ENCODE results near the gene CAPN12.

CAPN12 gene

DNA sequence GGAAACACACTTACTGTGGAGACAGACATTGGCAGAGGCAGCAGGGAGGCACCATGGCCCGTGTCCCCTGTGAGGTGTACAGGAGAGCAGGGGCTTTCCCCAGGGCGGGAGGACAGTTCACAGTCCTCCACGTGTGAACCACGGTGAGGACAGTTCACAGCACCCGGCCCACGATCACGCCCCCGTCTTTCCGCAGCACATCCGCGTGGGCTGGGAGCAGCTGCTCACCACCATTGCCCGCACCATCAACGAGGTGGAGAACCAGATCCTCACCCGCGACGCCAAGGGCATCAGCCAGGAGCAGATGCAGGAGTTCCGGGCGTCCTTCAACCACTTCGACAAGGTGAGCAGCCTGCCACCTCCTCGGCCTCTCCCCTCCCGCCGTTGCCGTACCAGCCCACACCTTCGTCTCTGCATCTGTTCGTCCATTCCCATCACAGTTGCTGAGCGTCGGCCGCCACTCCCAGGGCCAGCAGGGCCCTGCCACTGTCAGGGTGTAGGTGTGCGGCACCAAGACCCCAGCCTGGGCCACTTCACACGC is 17.4 kb downstream of the CAPN12 start:
- no peak for ATAC-seq
- DNase-seq = peak; percentile 30

DNA sequence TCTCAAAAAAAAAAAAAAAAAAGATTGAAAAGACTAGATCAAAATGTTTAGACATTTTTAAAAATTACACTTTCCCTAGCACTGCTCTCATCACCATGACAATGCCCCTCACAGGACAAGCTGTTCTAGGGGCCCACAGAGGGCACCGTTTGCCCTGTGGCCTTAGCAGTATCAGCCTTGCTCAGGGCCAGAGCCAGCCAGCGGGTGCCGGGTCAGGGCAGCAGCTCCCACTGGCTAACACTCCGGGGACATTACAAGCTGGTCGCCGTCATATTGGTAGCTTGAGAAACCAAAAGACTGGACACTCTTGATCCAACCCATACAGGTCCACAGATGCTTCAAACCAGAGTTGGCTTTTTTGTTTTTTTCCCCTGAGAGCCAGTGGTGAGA is 18.0 kb downstream of the CAPN12 start:
- DNase-seq = no peak
- ATAC-seq = no peak

DNA sequence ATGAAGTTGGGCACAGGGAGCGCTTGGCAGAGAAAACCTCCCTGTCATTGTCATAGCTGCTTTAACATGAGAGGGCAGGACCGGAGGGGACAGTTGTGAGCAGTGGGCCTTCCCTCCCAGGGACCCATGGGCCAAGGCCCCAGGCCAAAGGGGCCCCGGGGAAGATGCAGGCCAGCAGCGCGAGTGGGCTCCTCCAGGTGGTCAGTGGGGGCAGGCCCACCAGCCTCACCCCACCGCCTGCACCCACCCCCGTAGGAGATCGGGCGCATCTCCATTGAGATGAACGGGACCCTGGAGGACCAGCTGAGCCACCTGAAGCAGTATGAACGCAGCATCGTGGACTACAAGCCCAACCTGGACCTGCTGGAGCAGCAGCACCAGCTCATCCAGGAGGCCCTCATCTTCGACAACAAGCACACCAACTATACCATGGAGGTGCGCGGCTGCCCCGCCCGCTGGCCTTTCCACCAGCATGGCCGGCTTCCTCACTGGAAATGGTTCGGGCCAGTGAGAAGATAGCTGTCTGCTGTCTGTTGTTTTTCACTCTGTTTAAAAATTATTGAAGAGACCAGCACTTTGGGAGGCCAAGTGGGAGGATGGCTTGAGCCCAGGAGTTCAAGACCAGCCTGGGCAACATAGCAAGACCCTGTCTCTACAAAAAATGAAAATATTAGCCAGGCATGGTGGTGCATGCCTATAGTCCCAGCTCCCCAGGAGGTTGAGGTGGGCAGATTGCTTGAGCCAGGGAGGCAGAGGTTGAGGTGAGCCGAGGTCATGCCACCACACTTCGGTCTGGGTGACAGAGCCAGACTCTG is 18.6 kb downstream of the CAPN12 start:
- ATAC-seq = no peak
- DNase-seq = no peak

DNA sequence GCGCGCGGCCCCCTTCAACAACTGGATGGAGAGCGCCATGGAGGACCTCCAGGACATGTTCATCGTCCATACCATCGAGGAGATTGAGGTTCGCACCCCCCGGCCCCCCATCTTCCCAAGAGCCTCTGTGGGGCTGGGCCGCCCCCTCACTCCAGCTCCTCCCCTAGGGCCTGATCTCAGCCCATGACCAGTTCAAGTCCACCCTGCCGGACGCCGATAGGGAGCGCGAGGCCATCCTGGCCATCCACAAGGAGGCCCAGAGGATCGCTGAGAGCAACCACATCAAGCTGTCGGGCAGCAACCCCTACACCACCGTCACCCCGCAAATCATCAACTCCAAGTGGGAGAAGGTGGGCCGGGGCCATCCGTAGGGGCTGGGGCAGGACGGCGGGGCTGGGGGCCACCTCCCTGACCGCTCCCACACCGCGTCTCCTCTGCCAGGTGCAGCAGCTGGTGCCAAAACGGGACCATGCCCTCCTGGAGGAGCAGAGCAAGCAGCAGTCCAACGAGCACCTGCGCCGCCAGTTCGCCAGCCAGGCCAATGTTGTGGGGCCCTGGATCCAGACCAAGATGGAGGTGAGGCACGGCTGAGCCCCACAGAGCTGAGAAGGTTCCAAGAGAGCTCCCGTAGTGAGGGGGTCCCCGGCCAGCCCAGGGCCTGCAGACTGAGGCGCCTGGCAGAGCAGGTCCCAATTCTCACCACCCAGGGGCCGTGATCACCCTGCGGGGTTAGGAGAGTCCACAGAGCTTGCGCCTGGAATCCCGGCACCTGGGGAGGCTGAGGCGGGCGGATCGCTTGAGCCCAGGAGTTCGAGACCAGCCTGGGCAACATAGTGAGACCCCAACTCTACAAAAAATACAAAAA is 20.1 kb downstream of the CAPN12 start:
- ATAC-seq = no peak
- DNase-seq = no peak

DNA sequence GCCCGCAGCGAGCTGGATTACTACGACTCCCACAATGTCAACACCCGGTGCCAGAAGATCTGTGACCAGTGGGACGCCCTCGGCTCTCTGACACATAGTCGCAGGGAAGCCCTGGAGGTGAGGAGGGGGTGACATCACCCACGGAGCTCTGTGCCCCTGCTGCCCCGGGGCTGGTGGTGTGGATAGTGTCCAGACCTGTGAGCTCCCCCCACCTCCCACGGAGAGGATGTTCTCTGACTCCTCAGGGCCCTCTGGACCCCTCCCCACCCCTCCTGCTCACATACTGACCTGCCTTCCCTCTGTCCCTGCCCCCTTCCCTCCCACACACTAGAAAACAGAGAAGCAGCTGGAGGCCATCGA is 20.7 kb downstream of the CAPN12 start:
- ATAC-seq (no peak), DNase-seq (no peak)

DNA sequence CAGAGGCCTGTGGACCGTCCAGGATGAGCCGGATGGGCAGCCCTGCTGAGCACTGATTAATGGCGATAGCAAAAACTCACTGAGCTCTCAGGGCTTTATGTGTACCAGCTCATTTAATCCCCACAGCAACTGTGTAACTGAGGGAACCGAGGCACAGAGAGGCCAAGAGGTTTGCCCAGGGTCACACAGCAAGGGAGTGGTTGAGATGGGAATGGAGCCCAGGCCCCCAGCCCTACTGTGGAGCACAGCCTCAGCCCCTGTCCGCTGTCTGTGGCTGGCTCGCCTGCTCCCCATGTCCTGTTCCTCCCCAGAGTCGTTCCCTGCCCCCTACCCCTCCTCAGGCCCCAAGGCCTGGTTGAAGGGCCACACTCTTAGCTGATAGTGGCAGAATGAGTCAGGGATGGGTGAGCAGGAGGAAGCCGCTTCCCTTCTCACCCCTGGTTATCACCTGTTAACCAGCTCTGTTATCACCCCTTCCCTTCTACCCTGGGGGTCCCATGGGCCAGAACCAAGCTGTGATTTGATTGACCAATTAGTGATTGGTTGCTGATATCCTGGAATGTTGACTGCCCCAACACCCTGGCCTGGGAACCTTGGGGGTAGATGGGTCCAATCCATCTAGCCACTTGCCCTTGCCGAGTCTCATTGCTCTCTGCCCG is 21.2 kb downstream of the CAPN12 start:
- no peak for ATAC-seq
- no peak for DNase-seq

DNA sequence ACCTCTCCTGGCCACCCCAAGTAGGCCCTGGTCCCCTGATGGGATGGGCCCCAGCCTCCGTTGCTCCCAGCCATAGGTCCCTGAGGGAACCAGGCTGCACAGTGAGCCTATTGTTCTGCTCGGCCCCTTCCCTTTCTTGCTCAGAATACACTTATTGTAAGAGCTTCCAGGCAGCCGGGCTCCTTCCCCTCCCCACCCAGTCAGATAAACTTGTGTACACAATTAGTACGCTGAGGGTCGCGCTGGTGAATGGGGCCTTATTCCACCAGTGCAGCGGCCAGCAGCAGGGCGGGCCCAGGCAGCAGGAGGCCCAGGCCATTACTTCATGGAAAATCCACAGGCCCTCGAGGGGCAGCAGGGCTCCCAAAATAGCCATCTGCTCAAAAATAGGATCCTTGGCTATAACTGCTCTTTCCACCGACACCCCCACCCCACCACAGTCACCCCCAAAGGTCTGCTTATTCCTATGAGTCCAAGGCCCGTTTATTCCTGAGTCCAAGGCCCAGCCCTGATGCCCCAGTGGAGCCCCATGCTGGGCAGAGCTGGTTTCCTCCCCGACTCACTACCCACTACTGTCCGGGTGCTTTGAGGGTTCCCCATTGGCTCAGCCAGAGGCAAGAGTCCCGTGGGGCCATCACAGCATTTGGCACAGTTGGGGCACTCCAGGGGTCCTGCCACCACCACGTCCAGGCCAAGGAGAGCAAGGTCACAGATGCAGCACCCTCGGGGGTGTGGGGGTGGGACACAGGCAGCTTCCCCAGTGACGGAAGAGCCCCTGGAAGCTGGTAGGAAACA is 22.1 kb downstream of the CAPN12 start:
- no peak for DNase-seq
- ATAC-seq = no peak

DNA sequence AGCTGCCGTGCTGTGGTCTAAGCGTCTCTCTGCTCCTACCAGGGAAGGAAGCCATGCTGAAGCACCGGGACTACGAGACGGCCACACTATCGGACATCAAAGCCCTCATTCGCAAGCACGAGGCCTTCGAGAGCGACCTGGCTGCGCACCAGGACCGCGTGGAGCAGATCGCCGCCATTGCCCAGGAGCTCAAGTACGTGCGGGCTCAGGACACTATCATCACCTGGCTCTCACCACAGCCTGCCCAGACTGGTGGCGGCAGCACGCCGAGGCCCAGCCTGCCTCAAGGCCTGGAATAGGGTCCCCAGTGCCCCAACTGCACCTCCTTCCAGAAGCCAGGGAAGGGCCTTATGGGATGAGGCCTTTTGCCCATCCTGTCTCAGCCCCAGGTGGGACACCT is 22.8 kb downstream of the CAPN12 start:
- no peak for ATAC-seq
- DNase-seq = no peak

DNA sequence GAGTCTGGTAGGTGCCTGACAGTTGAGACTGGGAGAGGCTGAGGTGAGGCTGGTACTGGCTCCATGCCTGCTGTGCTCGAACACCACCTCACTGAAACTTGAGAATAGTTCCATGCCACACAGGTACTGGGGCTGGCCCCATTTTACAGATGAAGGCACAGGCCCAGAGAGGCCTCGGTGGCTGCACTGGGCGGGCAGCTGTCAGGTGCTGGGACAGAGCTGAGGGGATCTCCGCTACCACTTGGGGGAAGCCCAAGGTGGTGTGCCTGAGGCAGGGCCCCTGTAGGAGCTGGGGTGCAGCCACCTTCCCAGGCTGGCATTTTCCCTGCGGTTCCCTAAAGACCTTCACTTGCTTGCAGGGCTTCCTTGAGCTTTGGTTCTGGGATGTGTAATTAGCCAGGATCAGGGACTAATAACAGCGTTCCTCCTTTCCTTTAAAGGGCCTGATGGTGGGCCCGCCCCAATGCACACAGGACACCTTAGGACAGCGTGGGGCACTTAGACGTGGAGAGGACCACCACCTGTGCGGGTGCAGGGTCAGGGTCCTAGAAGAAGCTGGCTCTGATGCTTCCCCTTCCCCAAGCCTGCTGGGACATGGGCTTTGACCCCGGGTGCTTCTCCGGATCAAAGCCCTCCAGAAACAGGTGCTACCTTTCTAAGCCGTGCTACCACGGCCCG is 23.6 kb downstream of the CAPN12 start:
- DNase-seq (no peak), ATAC-seq (no peak)

DNA sequence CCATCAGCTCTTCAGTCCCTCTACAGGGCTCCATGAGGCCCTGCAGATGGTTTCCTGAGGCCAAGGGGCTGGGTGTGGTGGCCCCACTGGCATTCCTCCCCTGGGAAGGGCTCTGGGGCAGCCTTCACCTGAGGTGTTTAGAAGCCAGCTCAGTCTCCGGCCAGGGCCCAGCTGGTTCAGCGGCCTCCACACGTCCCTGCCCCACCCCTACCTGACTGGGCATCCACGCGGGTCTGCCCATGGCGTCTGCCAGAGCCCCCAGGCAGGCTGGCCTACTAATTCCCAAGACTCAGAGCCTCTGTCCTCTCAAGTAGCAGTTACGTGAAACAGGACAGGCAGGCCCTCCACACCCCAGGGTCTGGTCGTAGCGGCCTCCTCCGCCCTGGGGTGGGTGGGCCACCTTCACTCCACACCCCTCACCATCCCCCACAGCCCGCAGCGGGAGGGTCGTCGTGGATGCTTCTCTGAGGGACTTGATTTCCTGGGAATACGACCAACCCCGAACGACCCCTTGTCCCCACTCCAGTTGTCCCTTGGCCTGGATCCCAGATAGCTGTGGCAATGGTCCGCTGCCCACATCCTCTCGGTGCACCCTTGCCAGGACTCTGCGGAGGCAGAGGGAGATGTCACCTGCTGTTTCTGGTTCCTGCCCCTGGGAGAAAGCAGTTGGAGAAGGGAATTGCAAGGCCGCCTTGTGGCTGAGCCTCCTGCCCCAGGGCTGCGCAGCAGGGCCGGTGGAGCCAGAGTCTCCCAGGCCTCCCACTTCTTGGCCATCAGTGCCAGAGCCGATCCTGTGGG is 24.3 kb downstream of the CAPN12 start:
- ATAC-seq = no peak
- no peak for DNase-seq

DNA sequence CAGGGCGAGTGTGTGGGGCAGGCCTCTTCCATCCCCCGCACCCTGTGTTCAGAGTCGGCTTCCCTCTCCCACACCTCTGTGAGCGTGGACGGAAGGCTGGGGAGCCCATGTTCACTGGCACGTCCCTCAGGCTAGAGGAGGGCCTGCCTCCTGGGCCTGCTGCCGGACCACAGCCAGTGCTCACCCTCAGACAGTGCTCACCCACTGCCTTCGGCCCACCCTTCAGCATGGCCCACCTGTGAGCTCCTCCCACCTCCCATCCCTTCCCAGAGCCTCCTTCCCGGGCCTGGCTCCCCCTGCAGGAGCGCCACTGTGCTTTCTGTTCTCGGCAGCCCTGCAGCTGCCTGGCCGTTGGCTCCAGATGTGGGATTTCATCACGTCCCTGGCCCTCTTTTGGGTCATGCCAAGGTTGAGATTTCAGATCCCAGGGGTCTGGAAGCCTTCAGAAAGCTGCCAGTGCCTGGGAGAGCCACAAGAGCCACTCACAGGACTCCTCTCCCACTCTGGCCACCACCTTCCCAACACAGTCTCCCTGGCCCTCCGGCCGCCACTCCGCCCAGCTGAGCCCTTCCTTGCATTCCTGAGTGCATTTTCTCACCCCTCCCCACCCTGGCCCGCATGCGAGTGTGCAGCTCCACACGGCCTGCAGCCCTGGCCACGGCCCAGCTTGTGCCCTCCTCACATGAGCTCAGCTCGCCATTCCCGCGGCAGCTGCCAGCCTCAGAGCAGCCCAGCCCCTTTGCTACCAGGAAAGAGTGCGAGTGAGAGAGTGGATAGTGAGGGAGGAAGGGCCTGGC is 25.3 kb downstream of the CAPN12 start:
- no peak for ATAC-seq
- DNase-seq = no peak

DNA sequence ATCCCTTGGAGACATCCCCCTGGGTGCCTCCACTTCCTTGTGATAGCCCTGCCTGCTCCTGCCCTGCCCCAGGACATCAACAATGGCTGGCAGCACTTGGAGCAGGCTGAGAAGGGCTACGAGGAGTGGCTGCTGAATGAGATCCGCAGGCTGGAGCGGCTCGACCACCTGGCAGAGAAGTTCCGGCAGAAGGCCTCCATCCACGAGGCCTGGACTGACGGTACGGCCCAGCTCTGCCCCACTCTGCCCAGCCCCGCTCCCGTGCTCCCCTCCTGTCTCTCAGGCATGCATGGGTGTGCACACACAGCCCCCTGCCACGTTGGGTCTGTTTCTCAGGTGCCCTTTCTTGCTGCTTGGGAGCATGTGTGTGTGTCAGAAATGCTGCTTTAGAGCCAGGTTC is 26.4 kb downstream of the CAPN12 start:
- ATAC-seq = no peak
- DNase-seq = no peak

DNA sequence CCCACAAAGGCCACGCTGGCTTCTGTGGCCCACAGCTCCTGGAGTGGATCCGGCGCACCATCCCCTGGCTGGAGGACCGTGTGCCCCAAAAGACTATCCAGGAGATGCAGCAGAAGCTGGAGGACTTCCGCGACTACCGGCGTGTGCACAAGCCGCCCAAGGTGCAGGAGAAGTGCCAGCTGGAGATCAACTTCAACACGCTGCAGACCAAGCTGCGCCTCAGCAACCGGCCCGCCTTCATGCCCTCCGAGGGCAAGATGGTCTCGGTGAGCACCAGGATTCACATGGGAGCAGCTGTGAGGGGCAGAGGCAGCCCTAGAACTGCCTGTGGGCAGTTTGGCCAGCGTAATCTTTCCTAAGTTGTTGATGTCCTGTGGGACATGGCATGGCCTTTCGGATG is 27.2 kb downstream of the CAPN12 start:
- ATAC-seq (no peak), DNase-seq (no peak)

DNA sequence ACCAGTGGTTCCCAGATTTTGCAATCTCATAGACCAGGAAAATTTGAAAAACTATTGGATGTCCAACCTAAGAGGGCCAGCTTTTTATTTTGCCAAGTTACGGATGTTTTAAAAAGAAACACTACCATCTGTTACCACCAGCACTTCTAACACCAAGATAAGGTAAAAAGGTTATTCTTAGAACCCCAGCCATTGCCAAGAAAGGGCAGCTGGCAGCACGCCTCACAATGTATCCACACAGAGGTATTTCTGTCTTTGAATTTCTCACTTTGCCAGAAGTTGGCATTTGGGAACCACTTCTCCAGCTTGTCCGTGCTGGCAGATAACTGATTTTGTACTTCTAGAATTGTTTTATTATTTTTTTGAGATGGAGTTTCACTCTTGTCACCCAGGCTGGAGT is 28.7 kb downstream of the CAPN12 start:
- no peak for DNase-seq
- no peak for ATAC-seq

DNA sequence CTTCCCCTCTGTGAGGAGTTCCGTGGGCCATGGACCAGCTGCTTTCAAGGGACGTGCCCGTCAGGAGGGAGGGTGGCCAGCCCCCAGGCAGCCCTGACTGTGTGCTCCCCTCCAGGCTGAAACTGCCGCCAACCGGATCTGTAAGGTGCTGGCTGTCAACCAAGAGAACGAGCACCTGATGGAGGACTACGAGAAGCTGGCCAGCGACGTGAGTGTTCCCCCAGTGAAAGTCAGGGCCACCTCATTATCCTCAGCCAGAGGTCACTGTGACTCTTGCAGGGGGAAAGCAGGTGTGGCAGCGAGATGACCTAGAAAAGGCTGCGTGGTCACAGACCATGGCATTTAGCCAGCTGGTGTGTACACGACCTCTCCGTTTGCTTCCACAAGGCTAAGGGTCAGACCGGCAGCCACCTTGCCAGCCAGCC is 29.9 kb downstream of the CAPN12 start:
- DNase-seq = no peak
- ATAC-seq = no peak

DNA sequence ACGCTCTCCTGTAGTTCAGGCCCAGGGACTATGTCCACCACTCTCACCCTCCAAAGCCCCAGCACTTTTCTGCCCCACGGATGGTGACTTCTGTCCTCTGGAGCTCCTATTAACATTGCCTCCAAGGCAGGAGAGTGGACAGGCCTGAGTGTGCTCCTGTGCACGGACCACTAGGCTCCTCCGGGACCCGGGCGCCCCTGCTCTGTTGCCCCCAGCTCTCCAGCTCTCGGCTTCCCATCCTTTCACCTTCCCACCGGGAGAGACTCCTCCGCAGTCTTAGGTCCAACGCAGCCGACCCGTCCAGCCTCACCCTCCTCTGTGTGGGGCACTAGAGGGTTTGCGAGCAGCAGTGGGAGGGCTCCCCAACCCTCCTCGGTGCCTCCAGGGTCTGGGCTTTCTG is 30.4 kb downstream of the CAPN12 start:
- DNase-seq (no peak), ATAC-seq (no peak)

DNA sequence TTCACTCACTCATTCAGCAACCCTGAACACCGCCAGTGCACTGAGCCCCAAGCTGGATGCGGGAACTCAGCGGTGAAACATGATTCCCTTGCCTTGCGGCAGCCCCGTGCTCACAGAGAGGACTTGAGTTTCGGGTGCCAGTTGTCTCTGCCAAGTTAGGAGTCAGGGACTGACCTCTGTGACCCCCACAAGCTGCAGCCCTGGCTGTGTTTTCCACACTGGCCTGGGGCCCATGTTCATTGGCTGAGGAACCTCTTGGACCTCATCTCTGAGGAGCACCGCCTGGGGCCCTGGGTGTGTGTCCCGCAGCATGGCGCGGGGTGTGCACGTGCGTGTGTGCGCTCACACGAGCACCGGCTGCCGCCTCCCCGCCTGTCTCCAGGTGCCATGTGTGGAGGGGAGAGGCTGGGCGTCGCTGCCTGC is 31.0 kb downstream of the CAPN12 start:
- ATAC-seq = no peak
- DNase-seq = no peak

DNA sequence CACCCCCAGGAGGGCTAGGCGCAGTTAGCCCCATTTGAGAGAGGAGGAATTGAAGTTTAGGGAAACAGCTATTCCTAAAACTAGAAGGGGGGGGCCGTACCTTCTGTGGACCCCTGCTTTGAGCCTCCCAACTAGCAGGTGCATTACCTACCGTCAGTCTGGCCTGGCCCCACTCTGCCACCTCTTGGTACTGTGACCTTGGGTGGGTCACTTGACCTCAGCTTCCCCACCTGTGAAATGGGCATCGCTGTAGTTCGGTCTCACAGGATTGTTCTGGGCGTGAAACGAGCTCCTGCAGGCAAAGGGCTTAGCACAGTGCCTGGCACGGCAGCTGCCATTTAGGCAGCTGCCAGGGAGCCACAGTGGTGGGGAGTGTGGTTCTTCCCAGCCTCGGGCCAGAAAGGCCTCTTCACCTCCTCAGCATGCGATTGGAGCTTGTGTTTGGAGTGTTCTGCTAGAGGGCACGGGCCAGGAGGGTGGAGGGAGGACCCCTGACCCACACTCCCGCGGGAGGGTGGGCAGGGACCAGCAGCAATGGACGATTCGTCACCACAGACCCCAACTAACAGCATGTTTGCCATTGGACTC is 32.0 kb downstream of the CAPN12 start:
- DNase-seq = no peak
- ATAC-seq = no peak

DNA sequence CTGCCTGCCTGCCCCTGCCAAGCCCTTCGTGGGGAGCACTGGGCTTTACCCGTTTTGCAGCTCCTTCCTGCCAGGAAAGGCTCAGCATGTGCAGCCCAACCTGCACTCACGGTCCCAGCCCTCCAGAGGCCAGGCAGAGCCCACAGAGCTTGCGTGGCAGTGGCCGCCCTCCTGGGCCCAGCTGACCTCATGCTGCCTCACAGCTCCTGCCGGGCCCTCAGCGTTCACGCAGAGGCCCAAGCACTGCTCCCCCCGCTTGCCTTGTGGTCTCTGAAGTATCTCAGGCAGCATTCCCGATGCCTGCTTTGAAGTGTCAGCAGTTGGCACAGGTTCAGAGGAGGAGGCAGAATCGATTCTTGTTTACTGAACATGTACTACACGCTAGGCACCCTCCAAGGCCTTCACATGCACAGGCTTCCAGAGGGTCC is 32.5 kb downstream of the CAPN12 start:
- DNase-seq = no peak
- no peak for ATAC-seq

All from stimulated activated naive CD8-positive, alpha-beta T cell treated with anti-CD3 and anti-CD28 coated beads, Interleukin-15, Interleukin-2, amounts not matched to agents 100 U/mL and 50 U/mL, for 24 hours (primary cell).